ENCODE data around the gene SLMAP.

DNA sequence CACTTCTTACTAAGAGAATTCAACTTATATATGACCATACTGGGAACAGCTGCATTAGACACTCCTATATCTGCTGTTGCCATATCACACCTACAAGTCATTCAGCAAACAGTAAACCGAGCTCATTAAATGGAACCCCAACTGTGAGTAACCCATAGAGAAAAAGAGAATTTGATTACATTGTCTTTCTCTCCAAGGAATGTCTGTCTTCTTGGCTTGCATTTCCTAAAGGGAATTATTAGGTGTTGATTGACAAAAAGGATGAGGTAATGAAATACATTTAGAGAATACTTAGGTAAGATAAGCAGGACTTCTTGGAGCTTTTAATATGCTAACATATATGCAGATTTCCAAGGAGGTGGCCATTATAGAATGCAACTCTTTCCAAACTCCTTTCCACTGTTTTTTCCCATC lies 76.8 kb downstream of the SLMAP start:
- TF ChIP-seq, protein P1, sequence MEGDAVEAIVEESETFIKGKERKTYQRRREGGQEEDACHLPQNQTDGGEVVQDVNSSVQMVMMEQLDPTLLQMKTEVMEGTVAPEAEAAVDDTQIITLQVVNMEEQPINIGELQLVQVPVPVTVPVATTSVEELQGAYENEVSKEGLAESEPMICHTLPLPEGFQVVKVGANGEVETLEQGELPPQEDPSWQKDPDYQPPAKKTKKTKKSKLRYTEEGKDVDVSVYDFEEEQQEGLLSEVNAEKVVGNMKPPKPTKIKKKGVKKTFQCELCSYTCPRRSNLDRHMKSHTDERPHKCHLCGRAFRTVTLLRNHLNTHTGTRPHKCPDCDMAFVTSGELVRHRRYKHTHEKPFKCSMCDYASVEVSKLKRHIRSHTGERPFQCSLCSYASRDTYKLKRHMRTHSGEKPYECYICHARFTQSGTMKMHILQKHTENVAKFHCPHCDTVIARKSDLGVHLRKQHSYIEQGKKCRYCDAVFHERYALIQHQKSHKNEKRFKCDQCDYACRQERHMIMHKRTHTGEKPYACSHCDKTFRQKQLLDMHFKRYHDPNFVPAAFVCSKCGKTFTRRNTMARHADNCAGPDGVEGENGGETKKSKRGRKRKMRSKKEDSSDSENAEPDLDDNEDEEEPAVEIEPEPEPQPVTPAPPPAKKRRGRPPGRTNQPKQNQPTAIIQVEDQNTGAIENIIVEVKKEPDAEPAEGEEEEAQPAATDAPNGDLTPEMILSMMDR (conservative IDR thresholded peaks at IDR 0.05; ENCODE audit: low read length): no peak
- no peak for TF ChIP-seq EZH2phosphoT487 (IDR thresholded peaks at IDR 0.05; ENCODE audit: borderline replicate concordance)
